SU-DHL-6 (cell line): ENCODE data around the gene SELENON.

Experiments
- H2AFZ ChIP-seq: fragments of 200-600 bp; sonication (generic); 2 replicates; pipeline ENCODE4 v1.6.1; 2014; ENCODE audit warnings: low read depth, mild to moderate bottlenecking, moderate library complexity, mixed read lengths, antibody characterized with exemption, low read length; ENCODE audit not compliant: severe bottlenecking
- H3F3A ChIP-seq: fragments of 200-600 bp; shearing (Covaris generic); 2 replicates; pipeline ENCODE4 v1.6.0; 2016; ENCODE audit warnings: antibody characterized with exemption, mild to moderate bottlenecking; ENCODE audit not compliant: insufficient read depth
- H3K27ac ChIP-seq: fragments of 200-600 bp; sonication (generic); 2 replicates; pipeline ENCODE4 v1.5.1; 2016; ENCODE audit warnings: low read depth, mild to moderate bottlenecking, low read length, moderate library complexity, mixed read lengths
- H3K27me3 ChIP-seq: fragments of 200-600 bp; sonication (generic), shearing (Covaris generic); 2 replicates; pipeline ENCODE4 v1.6.0; 2014; ENCODE audit warnings: mild to moderate bottlenecking, low read length
- H3K36me3 ChIP-seq: fragments of 200-600 bp; sonication (generic); 2 replicates; pipeline ENCODE4 v1.6.1; 2014; ENCODE audit warnings: mild to moderate bottlenecking, low read length, mixed read lengths
- H3K4me2 ChIP-seq: fragments of 300-600, 200-600 bp; shearing (Covaris generic), sonication (generic); 2 replicates; pipeline ENCODE4 v1.6.0; 2014; ENCODE audit warnings: low read length, low read depth, mild to moderate bottlenecking; ENCODE audit not compliant: poor library complexity, severe bottlenecking
- H3K4me3 ChIP-seq: fragments of 200-600 bp; sonication (generic); 2 replicates; pipeline ENCODE4 v1.5.1; 2014; ENCODE audit warnings: antibody characterized with exemption, low read length, mild to moderate bottlenecking, mixed read lengths; ENCODE audit not compliant: insufficient read depth, poor library complexity, severe bottlenecking
- H3K79me2 ChIP-seq: fragments of 200-600 bp; sonication (generic); 2 replicates; pipeline ENCODE4 v1.6.1; 2014; ENCODE audit warnings: mild to moderate bottlenecking, low read length, moderate library complexity; ENCODE audit not compliant: insufficient read depth
- H3K9ac ChIP-seq: fragments of 200-600 bp; sonication (generic); 2 replicates; pipeline ENCODE4 v1.7.0; 2014; ENCODE audit warnings: mild to moderate bottlenecking, low read length
- H3K9me2 ChIP-seq: fragments of 200-600 bp; sonication (generic); replicated peaks from 2 replicates; pipeline ENCODE4 v1.6.1; 2014; ENCODE audit warnings: low read length; ENCODE audit not compliant: insufficient read depth
- H3K9me3 ChIP-seq: fragments of 200-600 bp; sonication (generic); 2 replicates; pipeline ENCODE4 v1.6.1; 2014; ENCODE audit warnings: low read length, mixed read lengths; ENCODE audit not compliant: insufficient read depth
- H4K20me1 ChIP-seq: fragments of 200-600 bp; sonication (generic); 2 replicates; pipeline ENCODE4 v1.6.1; 2014; ENCODE audit warnings: low read depth, mild to moderate bottlenecking, antibody characterized with exemption, low read length, moderate library complexity, mixed read lengths
- EZH2phosphoT487 ChIP-seq: fragments of 200-600 bp; sonication (generic), shearing (Covaris generic); conservative IDR thresholded peaks from 2 replicates; pipeline ENCODE4 v1.6.1; 2018; ENCODE audit warnings: mild to moderate bottlenecking, antibody characterized with exemption, low read length, moderate library complexity, mixed read lengths
- TF ChIP-seq, protein P1 (sequence below): fragments of 200-600 bp; sonication (generic); IDR thresholded peaks from one replicate; pipeline ENCODE4 v1.5.1; 2017; ENCODE audit warnings: antibody characterized with exemption, mild to moderate bottlenecking, low read length, moderate library complexity; ENCODE audit not compliant: insufficient read depth, poor library complexity, severe bottlenecking

SELENON gene

DNA sequence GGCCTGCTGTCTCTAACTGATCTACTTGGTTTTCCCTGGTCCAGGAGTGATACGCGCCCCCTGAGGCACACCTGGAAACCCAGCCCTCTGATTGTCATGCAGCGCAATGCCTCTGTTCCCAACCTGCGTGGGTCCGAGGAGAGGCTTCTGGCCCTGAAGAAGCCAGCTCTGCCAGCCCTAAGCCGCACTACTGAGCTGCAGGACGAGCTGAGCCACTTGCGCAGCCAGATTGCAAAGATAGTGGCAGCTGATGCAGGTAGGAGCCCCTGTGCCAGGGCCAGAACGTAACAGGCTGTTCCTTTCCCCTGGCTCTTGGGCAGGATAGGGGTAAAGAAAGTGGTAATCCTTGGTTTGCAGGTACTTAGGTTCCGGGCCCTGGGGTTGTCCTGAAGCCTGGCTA is 26.6 kb downstream of the SELENON start:
- Histone ChIP-seq H3K9ac (no peak overlapping the region), H2AFZ (no peak overlapping the region), H4K20me1 (no peaks in the 10 kb centered on the region), H3K4me3 (no peak overlapping the region), H3K36me3 (peaks cover 7% of the 10 kb centered on the region; the same call in 1 of the 2 replicates), H3K9me3 (no peaks in the 10 kb centered on the region), H3K27ac (no peak overlapping the region), H3K4me2 (no peak overlapping the region), H3K27me3 (no peaks in the 10 kb centered on the region), H3F3A (peaks cover 7% of the 10 kb centered on the region; the same call in 1 of the 2 replicates), H3K79me2 (0 out of 2 replicates have a peak, but pooled peaks cover 4% of the 10 kb centered on the region), H3K9me2 (no peaks in the 10 kb centered on the region)
- TF ChIP-seq, protein P1, sequence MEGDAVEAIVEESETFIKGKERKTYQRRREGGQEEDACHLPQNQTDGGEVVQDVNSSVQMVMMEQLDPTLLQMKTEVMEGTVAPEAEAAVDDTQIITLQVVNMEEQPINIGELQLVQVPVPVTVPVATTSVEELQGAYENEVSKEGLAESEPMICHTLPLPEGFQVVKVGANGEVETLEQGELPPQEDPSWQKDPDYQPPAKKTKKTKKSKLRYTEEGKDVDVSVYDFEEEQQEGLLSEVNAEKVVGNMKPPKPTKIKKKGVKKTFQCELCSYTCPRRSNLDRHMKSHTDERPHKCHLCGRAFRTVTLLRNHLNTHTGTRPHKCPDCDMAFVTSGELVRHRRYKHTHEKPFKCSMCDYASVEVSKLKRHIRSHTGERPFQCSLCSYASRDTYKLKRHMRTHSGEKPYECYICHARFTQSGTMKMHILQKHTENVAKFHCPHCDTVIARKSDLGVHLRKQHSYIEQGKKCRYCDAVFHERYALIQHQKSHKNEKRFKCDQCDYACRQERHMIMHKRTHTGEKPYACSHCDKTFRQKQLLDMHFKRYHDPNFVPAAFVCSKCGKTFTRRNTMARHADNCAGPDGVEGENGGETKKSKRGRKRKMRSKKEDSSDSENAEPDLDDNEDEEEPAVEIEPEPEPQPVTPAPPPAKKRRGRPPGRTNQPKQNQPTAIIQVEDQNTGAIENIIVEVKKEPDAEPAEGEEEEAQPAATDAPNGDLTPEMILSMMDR: no peak
- no peak for TF ChIP-seq EZH2phosphoT487

DNA sequence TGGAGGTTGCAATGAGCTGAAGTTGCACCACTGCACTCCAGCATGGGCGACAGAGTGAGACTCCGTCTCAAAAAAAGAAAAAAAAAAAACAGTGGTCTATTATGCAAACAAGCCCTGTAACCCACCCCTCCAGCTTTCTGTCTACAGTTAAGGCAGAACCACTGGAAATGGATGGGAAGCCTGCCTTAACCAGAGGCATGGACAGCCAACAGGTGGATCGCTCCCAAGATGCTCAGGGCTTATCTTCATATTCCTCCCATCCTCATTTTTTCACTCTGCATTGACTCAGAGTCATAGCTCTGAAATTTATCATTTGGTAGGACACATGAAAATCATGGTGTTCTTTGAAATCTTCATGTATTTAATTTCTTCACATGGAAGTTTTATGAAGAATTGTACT is 28.5 kb downstream of the SELENON start:
- H3K9ac ChIP-seq: no peak overlapping the region
- H3K27ac ChIP-seq: no peak overlapping the region
- H3K4me2 ChIP-seq: no peak overlapping the region
- H3K9me2 ChIP-seq: no peaks in the 10 kb centered on the region
- TF ChIP-seq, protein P1: no peak
- no peak for TF ChIP-seq EZH2phosphoT487
- no peaks in the 10 kb centered on the region for H3K27me3 ChIP-seq
- no peaks in the 10 kb centered on the region for H3K79me2 ChIP-seq
- no peaks in the 10 kb centered on the region for H3K9me3 ChIP-seq
- H2AFZ ChIP-seq: no peak overlapping the region
- peaks cover 7% of the 10 kb centered on the region; the same call in 1 of the 2 replicates for H3K36me3 ChIP-seq
- H4K20me1 ChIP-seq: no peaks in the 10 kb centered on the region; the same call in 1 of the 2 replicates
- no peaks in the 10 kb centered on the region for H3F3A ChIP-seq
- H3K4me3 ChIP-seq: no peak overlapping the region

DNA sequence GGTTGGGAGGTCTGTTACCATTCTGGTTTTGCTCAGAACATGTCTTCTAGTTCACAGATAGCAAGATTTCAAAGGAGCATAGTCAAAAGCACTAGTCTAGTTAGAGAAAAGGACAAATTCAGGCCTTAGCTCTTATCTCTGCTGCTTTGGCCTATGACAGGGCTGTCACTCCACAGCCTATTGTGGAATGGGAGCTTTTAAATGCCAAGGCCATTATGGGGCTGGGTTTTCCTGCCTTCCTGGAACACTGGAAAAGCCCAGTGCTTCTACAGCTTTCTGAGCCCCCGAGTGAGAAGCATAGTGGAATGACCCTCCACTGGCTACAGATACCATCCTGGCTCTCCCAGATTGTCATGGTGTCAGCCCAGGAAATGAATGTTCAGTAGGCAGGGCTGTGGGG is 29.1 kb downstream of the SELENON start:
- Histone ChIP-seq H3K27ac (no peak overlapping the region), H3K4me3 (no peak overlapping the region), H3K79me2 (no peaks in the 10 kb centered on the region), H4K20me1 (no peaks in the 10 kb centered on the region; the same call in 1 of the 2 replicates), H3K27me3 (no peaks in the 10 kb centered on the region), H3K9me3 (no peaks in the 10 kb centered on the region), H3K4me2 (no peak overlapping the region), H3K9ac (no peak overlapping the region), H2AFZ (no peak overlapping the region), H3K9me2 (no peaks in the 10 kb centered on the region), H3K36me3 (peaks cover 7% of the 10 kb centered on the region; the same call in 1 of the 2 replicates), H3F3A (no peaks in the 10 kb centered on the region)
- TF ChIP-seq, protein P1: no peak
- TF ChIP-seq EZH2phosphoT487: no peak
